K562 (cell line): ENCODE data around the gene AHCYL2.

Experiments used
- CGGBP1 ChIP-seq: fragments of 250-450 bp; sonication (Bioruptor Pico); IDR thresholded peaks from 2 replicates; pipeline ENCODE4 v1.9.0; 2021; ENCODE audit warnings: mild to moderate bottlenecking
- EZH2 ChIP-seq: IDR thresholded peaks from 2 replicates; pipeline ENCODE4 v1.6.1; 2012; ENCODE audit warnings: low read depth, mild to moderate bottlenecking, inconsistent platforms, low read length, borderline replicate concordance
- HOMEZ ChIP-seq: fragments of 250-450 bp; sonication (Bioruptor Pico); IDR thresholded peaks from 2 replicates; pipeline ENCODE4 v1.4.0; 2020; ENCODE audit warnings: mild to moderate bottlenecking, moderate library complexity
- JUNB ChIP-seq: fragments of 450-650 bp; formaldehyde crosslinking; conservative IDR thresholded peaks from 2 replicates; pipeline ENCODE4 v1.4.0; 2020; ENCODE audit warnings: mild to moderate bottlenecking
- MTA1 ChIP-seq: fragments of 450-650 bp; IDR thresholded peaks from 2 replicates; pipeline ENCODE4 v1.6.1; 2017; ENCODE audit warnings: borderline replicate concordance
- NCOA1 ChIP-seq: fragments of 450-650 bp; IDR thresholded peaks from 2 replicates; pipeline ENCODE4 v1.6.1; 2016; ENCODE audit warnings: low read depth
- POLR2A ChIP-seq: fragments of 450-650 bp; conservative IDR thresholded peaks from 2 replicates; pipeline ENCODE4 v1.6.1; 2016
- REST ChIP-seq, 2 experiments: fragments of 450-650 bp; formaldehyde crosslinking in 1 of 2; IDR thresholded peaks; 2 replicates each; pipeline versions ENCODE4 v1.4.0 to v1.6.1; 2014 to 2020; ENCODE audit warnings: mild to moderate bottlenecking in 2 of 2, borderline replicate concordance in 1 of 2, low read depth in 1 of 2
- TCF7L2 ChIP-seq: fragments of 150-350 bp; IDR thresholded peaks from 2 replicates; pipeline ENCODE4 v1.6.1; 2016; ENCODE audit warnings: low read depth, mild to moderate bottlenecking, low read length, moderate library complexity
- TFAP4 ChIP-seq: sonication (generic); formaldehyde crosslinking; IDR thresholded peaks from 2 replicates; pipeline ENCODE4 v1.8.0; 2022; ENCODE audit warnings: missing genetic modification reagents, mild to moderate bottlenecking, moderate library complexity, borderline replicate concordance
- ZNF780A ChIP-seq: fragments of 250-450 bp; sonication (Bioruptor Pico); IDR thresholded peaks from 2 replicates; pipeline ENCODE4 v1.5.0; 2021; ENCODE audit warnings: mild to moderate bottlenecking
- TF ChIP-seq, protein P1 (sequence below): sonication (generic); formaldehyde crosslinking; IDR thresholded peaks from 2 replicates; pipeline ENCODE4 v1.5.0; 2020; ENCODE audit warnings: missing genetic modification reagents

DNA sequence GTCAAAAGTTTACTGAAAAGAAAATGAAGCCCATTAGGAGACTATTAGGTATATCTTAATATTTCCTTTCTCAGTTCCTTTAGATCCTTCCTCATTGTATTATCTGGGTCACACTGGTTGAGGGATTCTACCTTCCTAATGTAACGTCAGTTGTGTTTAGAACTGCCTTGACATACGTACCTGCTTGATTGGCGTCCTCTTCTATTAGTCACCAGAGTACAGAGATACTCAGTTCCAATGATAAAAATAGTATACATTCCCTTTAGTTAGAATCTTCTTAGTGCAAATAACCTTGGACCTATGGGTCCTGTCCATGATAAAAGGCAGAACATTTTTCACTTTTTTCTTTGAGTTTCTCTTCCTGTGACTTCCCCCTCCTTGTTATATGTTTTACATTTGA, 45.2 kb downstream of the AHCYL2 start:
- TF ChIP-seq, protein P1, sequence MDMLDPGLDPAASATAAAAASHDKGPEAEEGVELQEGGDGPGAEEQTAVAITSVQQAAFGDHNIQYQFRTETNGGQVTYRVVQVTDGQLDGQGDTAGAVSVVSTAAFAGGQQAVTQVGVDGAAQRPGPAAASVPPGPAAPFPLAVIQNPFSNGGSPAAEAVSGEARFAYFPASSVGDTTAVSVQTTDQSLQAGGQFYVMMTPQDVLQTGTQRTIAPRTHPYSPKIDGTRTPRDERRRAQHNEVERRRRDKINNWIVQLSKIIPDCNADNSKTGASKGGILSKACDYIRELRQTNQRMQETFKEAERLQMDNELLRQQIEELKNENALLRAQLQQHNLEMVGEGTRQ (CRISPR knock-in tag): no peak
- no peak for TF ChIP-seq ZNF780A
- no peak for TF ChIP-seq NCOA1
- TF ChIP-seq TCF7L2: no peak
- no peak for TF ChIP-seq JUNB (CRISPR knock-in tag)
- TF ChIP-seq CGGBP1 (CRISPR knock-in tag): no peak
- TF ChIP-seq EZH2: no peak
- TF ChIP-seq REST (IDR thresholded peaks at IDR 0.05; ENCODE audit: borderline replicate concordance): no peak
- TF ChIP-seq REST (CRISPR knock-in tag; IDR thresholded peaks at IDR 0.05; ENCODE audit: low read depth): no peak
- no peak for TF ChIP-seq POLR2A
- TF ChIP-seq HOMEZ (CRISPR knock-in tag): no peak
- no peak for TF ChIP-seq MTA1
- no peak for TF ChIP-seq TFAP4 (CRISPR knock-in tag)
